Esophagus mucosa (tissue), 1 donor: ENCODE measurements around the gene POLD3. TPM values are rescaled to one million over a fixed set of nuclear protein-coding genes. Genes with fewer than 3 reads are reported as not detected.

ENCODE experiments used
- ATAC-seq: fragments of 200-7000 bp; cut with Tn5 transposase; one replicate; pipeline ENCODE4 v1.9.1; 2020
- total RNA-seq: library from RNA; stranded (reverse); gene quantifications from one replicate; pipeline ENCODE4 v1.2.4, GENCODE V29; 2023
- donor health status: DM: yes; HTN: yes; CAD: no.

POLD3 gene
- 13.5 TPM for total RNA-seq

GRCh38 chr11:74592441-74593362 lies at the start of gene POLD3:
POLD3 (plus strand) TSS chr11:74592582; CDS start chr11:74592659, 77 bp downstream.
- ATAC-seq = peak; percentile 96

GRCh38 chr11:74543991-74544390 lies 48.4 kb upstream of the POLD3 start:
- peak; percentile 73 for ATAC-seq

- peak; percentile 98 for ATAC-seq
Measured at GRCh38 chr11:74546752-74547151, 45.6 kb upstream of the POLD3 start.

GRCh38 chr11:74550991-74551753 lies 41.2 kb upstream of the POLD3 start:
- no peak for ATAC-seq

- ATAC-seq = no peak
Measured at GRCh38 chr11:74551754-74552145, 40.6 kb upstream of the POLD3 start.

- no peak for ATAC-seq
Measured at GRCh38 chr11:74557526-74557925, 34.9 kb upstream of the POLD3 start.

- ATAC-seq = no peak
Measured at GRCh38 chr11:74559110-74559933, 33.1 kb upstream of the POLD3 start.

- ATAC-seq = no peak
Measured at GRCh38 chr11:74559934-74560309, 32.5 kb upstream of the POLD3 start.

- ATAC-seq = no peak
Measured at GRCh38 chr11:74566146-74566960, 26.0 kb upstream of the POLD3 start.

- ATAC-seq = no peak
Measured at GRCh38 chr11:74568028-74568427, 24.4 kb upstream of the POLD3 start.

- ATAC-seq = peak; percentile 77
Measured at GRCh38 chr11:74570266-74571061, 21.9 kb upstream of the POLD3 start.

GRCh38 chr11:74571062-74571399 lies 21.4 kb upstream of the POLD3 start:
- no peak for ATAC-seq

- no peak for ATAC-seq
Measured at GRCh38 chr11:74572349-74572748, 20.0 kb upstream of the POLD3 start.

- ATAC-seq = no peak
Measured at GRCh38 chr11:74574563-74574962, 17.8 kb upstream of the POLD3 start.

GRCh38 chr11:74575999-74576398 lies 16.4 kb upstream of the POLD3 start:
- ATAC-seq = no peak

- no peak for ATAC-seq
Measured at GRCh38 chr11:74577181-74577580, 15.2 kb upstream of the POLD3 start.

GRCh38 chr11:74577624-74578396 lies 14.6 kb upstream of the POLD3 start:
- ATAC-seq = no peak

GRCh38 chr11:74579577-74580270 lies 12.7 kb upstream of the POLD3 start:
- no peak for ATAC-seq

GRCh38 chr11:74581954-74582547 lies 10.3 kb upstream of the POLD3 start:
- peak; percentile 11 for ATAC-seq
